Activated naive CD4-positive, alpha-beta T cell treated with anti-CD3 and anti-CD28 coated beads, Interleukin-2, amount 10 ng/mL, durations not matched to agents 7 days and 5 days (primary cell): Measurements from ENCODE around the gene IRF2BP2.

Experiments
- CTCF ChIA-PET: fragments of 350-600 bp; sonication (Branson Sonifier 250); formaldehyde crosslinking; loops from one replicate; lab custom pipeline; 2021; ENCODE audit warnings: antibody characterized with exemption; lab: Charles Lee
- DNase-seq: peaks from one replicate; pipeline ENCODE4 v3.0.0-alpha.2; 2020
- H3K27ac Mint-ChIP-seq: one replicate; pipeline ENCODE4 v1.8.0; 2021; ENCODE audit warnings: mild to moderate bottlenecking, moderate library complexity, mixed read lengths
- H3K27me3 Mint-ChIP-seq: one replicate; pipeline ENCODE4 v1.8.0; 2021; ENCODE audit warnings: mild to moderate bottlenecking, mixed read lengths
- H3K36me3 Mint-ChIP-seq: one replicate; pipeline ENCODE4 v1.8.0; 2021; ENCODE audit warnings: mixed read lengths
- H3K4me1 Mint-ChIP-seq: one replicate; pipeline ENCODE4 v1.8.0; 2021; ENCODE audit warnings: mixed read lengths
- H3K4me3 Mint-ChIP-seq: one replicate; pipeline ENCODE4 v1.8.0; 2021; ENCODE audit warnings: mild to moderate bottlenecking, moderate library complexity, mixed read lengths
- H3K9me3 Mint-ChIP-seq: one replicate; pipeline ENCODE4 v1.8.0; 2021; ENCODE audit warnings: mixed read lengths

Gene IRF2BP2

GRCh38 chr1:234584420-234584805 lies 25.6 kb downstream of the IRF2BP2 start:
- Mint-ChIP-seq H3K36me3 (peaks cover 1% of the 10 kb centered on the region), H3K27ac (no peak overlapping the region), H3K9me3 (no peaks in the 10 kb centered on the region), H3K4me3 (no peak overlapping the region), H3K4me1 (peaks cover 20% of the 10 kb centered on the region), H3K27me3 (peaks cover 14% of the 10 kb centered on the region)
- CTCF ChIA-PET: interaction anchor here (0.9 to 1.5 kb wide), 4 partner anchors 44 to 509 kb away, joined by 3 to 5 read pairs (median 3); no protein-coding TSS in a partner anchor
- no peak for DNase-seq

DNA sequence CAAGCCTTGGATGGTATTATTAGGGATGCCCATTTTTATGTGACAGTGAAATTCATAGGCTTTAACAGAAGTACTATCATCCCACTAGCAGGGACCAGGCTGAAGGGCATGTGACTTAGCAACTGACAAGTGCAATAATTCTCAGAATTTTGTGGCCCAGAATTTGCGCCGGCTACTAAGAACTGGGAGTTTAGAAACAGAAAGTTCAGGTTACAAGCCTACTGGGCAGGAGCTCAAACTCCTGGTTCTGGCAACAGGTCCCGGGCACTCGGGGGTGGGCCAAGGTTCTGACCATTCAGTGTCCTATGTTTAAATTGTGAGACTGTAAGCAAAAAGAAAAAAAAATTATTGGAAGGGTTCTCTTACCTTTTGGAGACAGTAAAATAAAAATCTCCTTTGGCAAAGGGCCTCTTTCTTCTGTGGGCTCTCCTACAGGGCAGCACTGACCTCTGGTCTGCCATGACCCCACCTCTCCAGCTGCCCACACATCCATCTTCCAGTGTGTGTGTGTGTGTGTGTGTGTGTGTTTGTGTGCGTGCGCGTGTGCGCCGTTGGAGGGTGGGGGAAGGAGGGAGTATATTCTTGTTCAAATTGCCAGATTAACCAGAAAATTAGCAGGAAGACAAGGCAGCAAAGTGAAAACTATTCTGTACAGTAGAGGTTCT lies 26.1 kb downstream of the IRF2BP2 start:
- Mint-ChIP-seq H3K27me3 (peaks cover 18% of the 10 kb centered on the region), H3K9me3 (no peaks in the 10 kb centered on the region), H3K4me1 (peaks cover 20% of the 10 kb centered on the region), H3K4me3 (no peak overlapping the region), H3K27ac (peak overlapping the region; percentile 49), H3K36me3 (peaks cover 1% of the 10 kb centered on the region)
- CTCF ChIA-PET: interaction anchor here (1.2 to 1.5 kb wide), 2 partner anchors 45 to 84 kb away, joined by 3 to 5 read pairs; no protein-coding TSS in a partner anchor
- peak; percentile 47 for DNase-seq

- H3K4me3 Mint-ChIP-seq: no peak overlapping the region
- CTCF ChIA-PET: interaction anchor here (0.9 kb wide), 1 partner anchor 9 kb away, joined by 3 read pairs; no protein-coding TSS in a partner anchor
- peaks cover 1% of the 10 kb centered on the region for H3K36me3 Mint-ChIP-seq
- peaks cover 27% of the 10 kb centered on the region for H3K27me3 Mint-ChIP-seq
- H3K4me1 Mint-ChIP-seq: peaks cover 20% of the 10 kb centered on the region
- H3K9me3 Mint-ChIP-seq: no peaks in the 10 kb centered on the region
- no peak for DNase-seq
- no peak overlapping the region for H3K27ac Mint-ChIP-seq
These were observed 27.2 kb downstream of the IRF2BP2 start for GRCh38 chr1:234582681-234583301.

GRCh38 chr1:234582186-234582585 lies 27.8 kb downstream of the IRF2BP2 start:
- H3K4me1 Mint-ChIP-seq: peaks cover 20% of the 10 kb centered on the region
- DNase-seq: no peak
- CTCF ChIA-PET: interaction anchor here (0.9 kb wide), 1 partner anchor 10 kb away, joined by 3 read pairs; no protein-coding TSS in a partner anchor

GRCh38 chr1:234581063-234581714 lies 28.8 kb downstream of the IRF2BP2 start:
- Mint-ChIP-seq H3K4me3 (no peak overlapping the region), H3K4me1 (peaks cover 20% of the 10 kb centered on the region), H3K9me3 (no peaks in the 10 kb centered on the region), H3K27me3 (peaks cover 29% of the 10 kb centered on the region), H3K36me3 (peaks cover 1% of the 10 kb centered on the region), H3K27ac (no peak overlapping the region)
- CTCF ChIA-PET: no interaction called here
- no peak for DNase-seq

More at GRCh38 chr1:234582186-234582585, 27.8 kb downstream of the IRF2BP2 start:
- no peak overlapping the region for H3K27ac Mint-ChIP-seq
- H3K36me3 Mint-ChIP-seq: peaks cover 1% of the 10 kb centered on the region
- H3K4me3 Mint-ChIP-seq: no peak overlapping the region
- H3K9me3 Mint-ChIP-seq: no peaks in the 10 kb centered on the region
- peaks cover 34% of the 10 kb centered on the region for H3K27me3 Mint-ChIP-seq

DNA sequence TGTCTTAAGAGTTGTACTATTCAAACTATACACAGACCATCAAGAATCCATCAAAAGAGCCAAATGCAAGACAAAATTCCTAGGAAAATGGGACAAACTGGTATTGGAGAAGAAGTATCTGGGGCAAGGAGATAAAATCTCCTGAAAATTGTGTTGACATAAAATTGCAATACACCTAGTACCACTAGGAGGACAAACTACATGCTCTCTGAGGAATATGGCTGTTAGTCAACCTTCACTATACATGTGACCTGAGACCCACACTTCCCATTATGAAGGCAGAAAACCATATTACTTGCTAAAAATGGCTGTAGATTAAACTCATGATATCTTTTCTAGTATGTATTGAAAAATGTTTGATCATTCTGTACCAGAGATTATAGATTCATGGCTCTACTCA lies 30.0 kb downstream of the IRF2BP2 start:
- H3K27me3 Mint-ChIP-seq: peaks cover 20% of the 10 kb centered on the region
- no peak overlapping the region for H3K27ac Mint-ChIP-seq
- peaks cover 1% of the 10 kb centered on the region for H3K36me3 Mint-ChIP-seq
- no peaks in the 10 kb centered on the region for H3K9me3 Mint-ChIP-seq
- H3K4me3 Mint-ChIP-seq: no peak overlapping the region
- CTCF ChIA-PET: no interaction called here
- H3K4me1 Mint-ChIP-seq: peaks cover 18% of the 10 kb centered on the region
- no peak for DNase-seq

GRCh38 chr1:234578735-234579134 lies 31.2 kb downstream of the IRF2BP2 start:
- H3K4me1 Mint-ChIP-seq: peaks cover 10% of the 10 kb centered on the region
- peaks cover 20% of the 10 kb centered on the region for H3K27me3 Mint-ChIP-seq
- CTCF ChIA-PET: interaction anchor here (1.8 kb wide), 1 partner anchor 38 kb away, joined by 4 read pairs; no protein-coding TSS in a partner anchor
- DNase-seq: no peak
- peak overlapping the region; percentile 3 for H3K27ac Mint-ChIP-seq
- no peak overlapping the region for H3K4me3 Mint-ChIP-seq
- peaks cover 1% of the 10 kb centered on the region for H3K36me3 Mint-ChIP-seq
- H3K9me3 Mint-ChIP-seq: no peaks in the 10 kb centered on the region

- peaks cover 1% of the 10 kb centered on the region for H3K36me3 Mint-ChIP-seq
- CTCF ChIA-PET: interaction anchor here (0.7 to 1.8 kb wide), 2 partner anchors 23 to 37 kb away, joined by 3 to 4 read pairs; no protein-coding TSS in a partner anchor
- H3K4me3 Mint-ChIP-seq: no peak overlapping the region
- H3K27ac Mint-ChIP-seq: no peak overlapping the region
- H3K9me3 Mint-ChIP-seq: no peaks in the 10 kb centered on the region
- DNase-seq: no peak
- H3K27me3 Mint-ChIP-seq: peaks cover 20% of the 10 kb centered on the region
- peaks cover 4% of the 10 kb centered on the region for H3K4me1 Mint-ChIP-seq
These were observed 31.9 kb downstream of the IRF2BP2 start for GRCh38 chr1:234578087-234578486.

DNA sequence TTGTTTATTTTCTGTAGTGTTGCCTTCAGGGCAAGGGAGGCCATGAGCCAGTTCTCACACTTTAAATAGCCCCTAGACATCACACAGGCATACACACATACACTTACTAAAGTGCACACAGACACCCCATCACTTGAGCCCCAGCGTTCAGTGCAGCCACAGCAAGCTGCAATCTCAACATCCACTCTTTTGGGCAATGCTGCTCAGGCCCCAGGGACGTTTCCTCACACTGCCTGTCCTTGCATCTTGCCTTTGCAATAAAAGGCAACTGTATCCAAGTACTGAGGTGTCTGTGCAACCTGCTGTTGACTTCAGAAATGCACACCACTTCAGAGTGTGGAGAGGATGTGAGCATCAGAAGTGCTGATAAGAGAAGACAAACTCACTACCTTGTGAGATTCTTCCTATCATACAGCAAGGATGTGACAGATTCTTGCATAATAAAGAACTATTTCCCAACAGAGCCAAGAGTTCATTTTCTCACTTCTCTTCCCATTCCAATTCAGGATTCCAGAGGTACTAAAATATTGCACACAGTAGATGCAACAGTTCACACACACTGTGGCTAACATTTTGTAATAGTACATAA lies 36.2 kb downstream of the IRF2BP2 start:
- CTCF ChIA-PET: no interaction called here
- no peak for DNase-seq
- no peaks in the 10 kb centered on the region for H3K36me3 Mint-ChIP-seq

GRCh38 chr1:234572966-234573365 lies 37.0 kb downstream of the IRF2BP2 start:
- H3K36me3 Mint-ChIP-seq: no peaks in the 10 kb centered on the region
- H3K27me3 Mint-ChIP-seq: peaks cover 9% of the 10 kb centered on the region
- no peaks in the 10 kb centered on the region for H3K9me3 Mint-ChIP-seq
- no peaks in the 10 kb centered on the region for H3K4me1 Mint-ChIP-seq
- H3K27ac Mint-ChIP-seq: no peak overlapping the region
- CTCF ChIA-PET: no interaction called here
- no peak for DNase-seq
- H3K4me3 Mint-ChIP-seq: no peak overlapping the region

More for the DNA sequence above, 36.2 kb downstream of the IRF2BP2 start:
- no peaks in the 10 kb centered on the region for H3K9me3 Mint-ChIP-seq
- no peak overlapping the region for H3K4me3 Mint-ChIP-seq
- no peaks in the 10 kb centered on the region for H3K4me1 Mint-ChIP-seq
- no peak overlapping the region for H3K27ac Mint-ChIP-seq
- H3K27me3 Mint-ChIP-seq: peaks cover 17% of the 10 kb centered on the region

DNA sequence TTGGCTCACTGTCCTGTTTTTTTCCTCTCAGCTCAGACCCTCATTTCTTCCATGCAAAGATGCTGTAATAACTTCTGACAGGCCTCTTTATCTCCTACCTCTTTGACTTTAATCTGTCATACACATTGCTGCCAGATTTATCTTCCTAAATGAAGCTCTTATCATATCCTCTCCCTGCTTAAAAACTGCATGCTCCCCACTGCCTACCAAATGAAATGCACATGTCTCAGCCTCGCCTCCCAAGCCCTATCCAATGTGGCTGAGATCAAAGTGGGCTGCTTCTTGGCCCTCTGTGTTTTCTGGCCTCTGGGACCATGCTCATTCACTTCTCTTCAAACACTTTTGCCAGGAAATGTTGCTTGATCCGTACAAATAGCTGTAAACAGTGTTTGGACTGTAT lies 38.3 kb downstream of the IRF2BP2 start:
- H3K4me1 Mint-ChIP-seq: no peaks in the 10 kb centered on the region
- CTCF ChIA-PET: no interaction called here
- no peak overlapping the region for H3K27ac Mint-ChIP-seq

DNA sequence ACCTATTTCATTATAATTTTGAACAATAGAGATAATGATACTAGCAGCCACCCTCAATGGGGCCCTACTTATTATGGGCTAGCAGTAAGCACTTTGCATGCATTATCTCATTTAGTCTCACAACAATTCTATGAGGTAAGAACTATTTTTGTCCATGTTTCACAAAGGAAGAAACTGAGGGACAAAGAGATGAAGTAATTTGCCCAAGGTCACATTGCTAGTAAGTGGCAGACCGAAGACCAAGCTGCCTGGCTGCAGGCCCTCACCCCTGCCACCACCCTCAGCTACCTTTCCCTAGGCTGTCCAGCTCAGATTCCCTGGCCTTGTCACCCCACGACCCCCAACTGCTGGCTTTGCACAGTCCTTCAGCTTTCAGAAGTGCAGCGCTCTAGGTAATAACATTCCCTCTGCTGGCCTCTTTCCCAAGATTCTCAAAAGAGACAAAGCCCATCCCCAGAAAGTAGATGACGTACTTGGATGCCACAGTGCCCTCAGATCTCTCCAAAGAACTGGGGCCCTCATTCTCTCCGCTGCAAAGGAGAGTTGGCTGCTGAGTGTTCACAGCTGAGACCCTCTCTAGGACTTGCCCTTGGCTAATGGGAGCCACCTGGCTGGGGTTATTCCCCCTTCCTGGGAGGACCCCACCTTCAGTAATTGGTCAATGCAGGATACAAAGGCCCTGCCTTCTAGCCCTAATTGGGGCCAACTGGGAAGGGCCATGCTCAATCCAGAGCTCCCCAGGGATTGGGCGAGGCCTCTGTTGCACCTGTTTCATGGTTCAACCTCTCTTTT lies 39.5 kb downstream of the IRF2BP2 start:
- no peaks in the 10 kb centered on the region for H3K4me1 Mint-ChIP-seq
- H3K27ac Mint-ChIP-seq: no peak overlapping the region
- no peaks in the 10 kb centered on the region for H3K36me3 Mint-ChIP-seq
- CTCF ChIA-PET: no interaction called here
- no peak for DNase-seq
- peaks cover 4% of the 10 kb centered on the region for H3K27me3 Mint-ChIP-seq
- H3K9me3 Mint-ChIP-seq: no peaks in the 10 kb centered on the region
- no peak overlapping the region for H3K4me3 Mint-ChIP-seq

More for the DNA sequence above, 38.3 kb downstream of the IRF2BP2 start:
- H3K4me3 Mint-ChIP-seq: no peak overlapping the region
- peaks cover 4% of the 10 kb centered on the region for H3K27me3 Mint-ChIP-seq
- no peaks in the 10 kb centered on the region for H3K36me3 Mint-ChIP-seq
- no peaks in the 10 kb centered on the region for H3K9me3 Mint-ChIP-seq
- no peak for DNase-seq

DNA sequence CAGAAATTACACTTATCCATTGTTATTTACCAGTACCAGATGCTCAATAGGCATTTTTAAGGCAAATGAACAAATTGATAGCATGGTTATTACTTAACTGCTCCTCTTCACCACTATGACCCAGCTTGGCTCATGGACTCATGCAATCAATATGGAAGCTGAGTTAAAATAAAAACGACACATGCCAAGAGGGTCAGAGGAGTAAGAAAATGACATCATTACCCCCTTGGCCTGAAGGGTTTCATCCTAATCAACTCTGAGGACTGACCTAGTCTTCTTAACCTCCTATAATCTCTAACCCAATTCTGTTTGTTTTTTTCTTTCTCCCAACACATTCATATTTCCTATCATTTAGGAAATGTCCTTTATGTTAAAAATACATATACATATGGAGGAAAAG lies 41.6 kb downstream of the IRF2BP2 start:
- no peak for DNase-seq
- no peaks in the 10 kb centered on the region for H3K36me3 Mint-ChIP-seq
- peaks cover 8% of the 10 kb centered on the region for H3K27me3 Mint-ChIP-seq
- H3K9me3 Mint-ChIP-seq: no peaks in the 10 kb centered on the region
- H3K4me3 Mint-ChIP-seq: no peak overlapping the region
- no peak overlapping the region for H3K27ac Mint-ChIP-seq
- CTCF ChIA-PET: no interaction called here
- no peaks in the 10 kb centered on the region for H3K4me1 Mint-ChIP-seq
